ENCODE measurements around the gene CRIM1. TPM values are rescaled to one million over a fixed set of nuclear protein-coding genes. Genes with fewer than 3 reads are reported as not detected.
A peak's percentile ranks its signal among the peaks of the same experiment; 100 is the strongest.

The CRIM1 gene
- total and polyA plus RNA-seq, 2 experiments from 2014 or later, result 10.5 to 36.4 TPM

- Mint-ChIP-seq H3K9me3 (no peaks in the 10 kb centered on the region), H3K36me3 (ENCODE audit: low read depth) (peaks cover 11% of the 10 kb centered on the region), H3K4me1 (peaks cover 6% of the 10 kb centered on the region; the same call in 2 of the 3 replicates), H3K27ac (no peak overlapping the region), H3K4me3 (peak overlapping the region; percentile 25), H3K27me3 (ENCODE audit: insufficient read depth, low read depth, poor library complexity) (no peaks in the 10 kb centered on the region)
- no peaks in the 10 kb centered on the region for H3K9me2 ChIP-seq (ENCODE audit: insufficient read depth)
- no peak overlapping the region for H2AFZ ChIP-seq
- no peaks in the 10 kb centered on the region for H4K20me1 ChIP-seq (replicated peaks; ENCODE audit: insufficient read depth)
- ATAC-seq, result peak; percentile 46
- peak overlapping the region; percentile 52 for H3K4me2 ChIP-seq
- peaks cover 71% of the 10 kb centered on the region for H3K4me1 ChIP-seq (ENCODE audit: insufficient read depth)
- no peaks in the 10 kb centered on the region for H3K27me3 ChIP-seq (ENCODE audit: insufficient read depth)
- TF ChIP-seq CREB1 (CRISPR knock-in tag; IDR thresholded peaks at IDR 0.05; ENCODE audit: low read depth) (peak; percentile 46; the same call in 1 of the 2 replicates), ZNF462 (CRISPR knock-in tag; IDR thresholded peaks at IDR 0.05) (0 out of 2 replicates have a peak, but pooled peaks have one; percentile 18), EZH2phosphoT487 (IDR thresholded peaks at IDR 0.05; ENCODE audit: unreplicated experiment) (no peak), ETS1 (IDR thresholded peaks at IDR 0.05) (0 out of 2 replicates have a peak, but pooled peaks have one; percentile 39)
- 0 out of 2 replicates have a peak, but pooled peaks cover 5% of the 10 kb centered on the region for H3F3A ChIP-seq (replicated peaks; ENCODE audit: low read depth)
- DNase-seq (ENCODE audit: low spot score), result peak; percentile 82
- H3K79me2 ChIP-seq (replicated peaks; ENCODE audit: insufficient read depth), result peaks cover 22% of the 10 kb centered on the region
- H3K27ac ChIP-seq (ENCODE audit: low read depth), result peak overlapping the region; percentile 99
- no peaks in the 10 kb centered on the region for H3K36me3 ChIP-seq (ENCODE audit: insufficient read depth)
- peak overlapping the region; percentile 3; the same call in 1 of the 2 replicates for H3K4me3 ChIP-seq
These were observed 105.6 kb downstream of the CRIM1 start for GRCh38 chr2:36461039-36461681.
